HUES64 (cell line): ENCODE results near the gene KLHL33. TPM values are rescaled to one million over a fixed set of nuclear protein-coding genes. Genes with fewer than 3 reads are reported as not detected.

ENCODE experiments used
- H3K27ac ChIP-seq: 2 replicates; pipeline ENCODE4 v1.7.0; 2013; ENCODE audit warnings: low read depth, low read length, inconsistent platforms
- H3K27me3 ChIP-seq: 2 replicates; pipeline ENCODE4 v1.6.1; 2013; ENCODE audit warnings: mild to moderate bottlenecking, low read length; ENCODE audit not compliant: insufficient read depth
- H3K36me3 ChIP-seq: 2 replicates; pipeline ENCODE4 v1.6.1; 2013; ENCODE audit warnings: mild to moderate bottlenecking, low read length; ENCODE audit not compliant: insufficient read depth
- H3K4me1 ChIP-seq: 2 replicates; pipeline ENCODE4 v1.6.1; 2013; ENCODE audit warnings: mild to moderate bottlenecking, low read length, moderate library complexity; ENCODE audit not compliant: insufficient read depth
- H3K4me3 ChIP-seq: 2 replicates; pipeline ENCODE4 v1.5.1; 2013; ENCODE audit warnings: mild to moderate bottlenecking, low read length, moderate library complexity
- H3K9ac ChIP-seq: 2 replicates; pipeline ENCODE4 v1.6.1; 2013; ENCODE audit warnings: mild to moderate bottlenecking, low read depth, low read length
- H3K9me3 ChIP-seq: 2 replicates; pipeline ENCODE4 v1.6.1; 2013; ENCODE audit warnings: low read depth, low read length; ENCODE audit not compliant: insufficient read depth
- WGBS: fragments of 150-250, 120-280 bp; methylation state at CpG from one replicate; pipeline ENCODE4 v1.1.7; 2013; ENCODE audit warnings: missing lambda C conversion rate; 5-methylcytosine and 5-hydroxymethylcytosine counted together
- polyA plus RNA-seq, 2 experiments: library from polyadenylated mRNA; stranded (reverse); fragments of 50-300 nt; gene quantifications; one replicate each; pipeline ENCODE4 v1.2.3, GENCODE V29; 2013

The KLHL33 gene
- polyA plus RNA-seq (2013, experiment 1 of 2): not detected
- not detected for polyA plus RNA-seq (2013, experiment 2 of 2)

- no peaks in the 10 kb centered on the region for H3K9me3 ChIP-seq
- H3K27ac ChIP-seq: no peak within 1 kb of the TSS
- H3K4me1 ChIP-seq: no peaks in the 10 kb centered on the region; the same call in 1 of the 2 replicates
- WGBS: 94% methylated on average over 17 of the region's 17 CpGs
- no peaks in the 10 kb centered on the region for H3K36me3 ChIP-seq
- no peak within 1 kb of the TSS for H3K9ac ChIP-seq
- no peaks in the 10 kb centered on the region for H3K27me3 ChIP-seq
- no peak within 1 kb of the TSS for H3K4me3 ChIP-seq
These were observed at the start of gene KLHL33 for GRCh38 chr14:20435582-20436362. TSS of gene KLHL33 (minus strand) at chr14:20436166. CDS start at chr14:20435811, 355 bp downstream.

DNA sequence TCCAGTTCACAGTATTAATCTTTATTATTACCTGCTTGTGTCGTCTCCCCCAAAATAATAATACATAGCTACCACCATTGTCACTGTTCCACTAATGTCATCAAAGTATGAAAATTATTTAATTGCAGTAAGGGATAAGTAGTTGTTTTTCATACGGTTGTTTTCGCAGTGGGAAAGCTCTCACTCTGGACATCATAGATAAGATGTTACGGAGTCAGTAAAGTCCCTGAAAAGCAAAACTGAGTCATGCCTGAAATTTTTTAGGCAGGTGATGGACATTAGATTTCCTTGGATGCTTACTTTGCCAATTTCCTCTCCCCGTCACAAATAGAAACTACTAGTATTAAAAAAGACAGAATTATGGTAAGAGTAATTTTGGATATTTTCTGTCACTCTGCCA is 46.4 kb upstream of the KLHL33 start:
- Histone ChIP-seq H3K36me3 (peaks cover 17% of the 10 kb centered on the region), H3K27ac (no peak overlapping the region), H3K9me3 (no peaks in the 10 kb centered on the region), H3K27me3 (no peaks in the 10 kb centered on the region), H3K4me3 (no peak overlapping the region), H3K9ac (no peak overlapping the region), H3K4me1 (peaks cover 30% of the 10 kb centered on the region)
- 91% methylated on average over 4 of the region's 5 CpGs for WGBS

GRCh38 chr14:20478894-20479293 is 42.9 kb upstream of the KLHL33 start:
- Histone ChIP-seq H3K27me3 (no peaks in the 10 kb centered on the region), H3K36me3 (peaks cover 52% of the 10 kb centered on the region), H3K4me3 (no peak overlapping the region), H3K4me1 (peaks cover 20% of the 10 kb centered on the region), H3K9ac (no peak overlapping the region), H3K9me3 (no peaks in the 10 kb centered on the region), H3K27ac (no peak overlapping the region)
- 83% methylated on average over 1 of the region's 2 CpGs for WGBS

DNA sequence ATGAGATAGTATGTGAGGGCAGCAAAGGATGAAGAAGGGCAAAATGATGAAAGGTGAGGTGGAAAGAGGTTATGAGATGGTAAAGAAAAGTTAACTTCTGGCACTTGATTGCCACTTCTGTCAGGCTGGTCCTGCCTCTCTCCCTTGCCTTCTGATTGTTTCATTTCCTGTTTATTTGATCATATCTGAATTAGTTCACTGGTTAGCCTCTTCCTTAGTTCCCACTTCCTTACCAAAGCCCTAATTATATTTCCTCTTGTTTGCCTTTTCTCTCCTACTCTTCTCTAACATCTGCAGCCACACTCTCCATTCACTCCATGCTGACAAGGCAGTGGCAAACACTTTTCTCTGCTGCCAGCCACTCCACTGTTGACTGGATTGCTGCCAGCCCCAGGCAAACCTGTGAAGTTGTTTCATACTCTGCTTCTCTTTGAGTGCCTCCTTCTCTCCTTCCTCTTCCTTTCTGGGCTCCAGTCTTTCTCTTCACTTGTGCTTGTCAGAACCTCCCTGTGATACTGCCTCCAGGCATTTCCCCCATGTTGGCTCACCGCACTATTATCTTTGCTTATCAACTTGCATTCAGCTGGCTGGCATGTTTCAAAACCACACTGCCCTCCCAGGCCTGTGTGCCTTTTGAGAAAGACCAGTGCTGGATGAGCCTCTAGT is 41.4 kb upstream of the KLHL33 start:
- no peak overlapping the region for H3K9ac ChIP-seq
- H3K36me3 ChIP-seq: peaks cover 67% of the 10 kb centered on the region
- no peaks in the 10 kb centered on the region for H3K27me3 ChIP-seq
- no peak overlapping the region for H3K27ac ChIP-seq
- no peaks in the 10 kb centered on the region for H3K9me3 ChIP-seq
- H3K4me1 ChIP-seq: peaks cover 14% of the 10 kb centered on the region
- H3K4me3 ChIP-seq: no peak overlapping the region
- 80% methylated on average over 1 of the region's 1 CpG for WGBS

GRCh38 chr14:20476776-20477175 is 40.8 kb upstream of the KLHL33 start:
- 92% methylated on average over 5 of the region's 5 CpGs for WGBS
- peaks cover 8% of the 10 kb centered on the region for H3K4me1 ChIP-seq
- no peak overlapping the region for H3K4me3 ChIP-seq
- no peak overlapping the region for H3K27ac ChIP-seq
- H3K9ac ChIP-seq: no peak overlapping the region
- peaks cover 73% of the 10 kb centered on the region for H3K36me3 ChIP-seq
- H3K9me3 ChIP-seq: no peaks in the 10 kb centered on the region
- H3K27me3 ChIP-seq: no peaks in the 10 kb centered on the region

- Histone ChIP-seq H3K36me3 (peaks cover 62% of the 10 kb centered on the region), H3K4me3 (no peak overlapping the region), H3K4me1 (peaks cover 5% of the 10 kb centered on the region; the same call in 1 of the 2 replicates), H3K27me3 (no peaks in the 10 kb centered on the region), H3K9me3 (no peaks in the 10 kb centered on the region), H3K9ac (no peak overlapping the region), H3K27ac (no peak overlapping the region)
- WGBS: 93% methylated on average over 1 of the region's 2 CpGs
These were observed 36.7 kb upstream of the KLHL33 start for GRCh38 chr14:20472536-20473169.

GRCh38 chr14:20470603-20470901 is 34.6 kb upstream of the KLHL33 start:
- H3K4me1 ChIP-seq: peaks cover 5% of the 10 kb centered on the region; the same call in 1 of the 2 replicates
- peak overlapping the region; percentile 80 for H3K4me3 ChIP-seq
- H3K9ac ChIP-seq: peak overlapping the region; percentile 83; the same call in 1 of the 2 replicates
- H3K9me3 ChIP-seq: no peaks in the 10 kb centered on the region
- WGBS: 2% methylated on average over 2 of the region's 2 CpGs
- H3K27ac ChIP-seq: no peak overlapping the region
- no peaks in the 10 kb centered on the region for H3K27me3 ChIP-seq
- peaks cover 41% of the 10 kb centered on the region for H3K36me3 ChIP-seq

DNA sequence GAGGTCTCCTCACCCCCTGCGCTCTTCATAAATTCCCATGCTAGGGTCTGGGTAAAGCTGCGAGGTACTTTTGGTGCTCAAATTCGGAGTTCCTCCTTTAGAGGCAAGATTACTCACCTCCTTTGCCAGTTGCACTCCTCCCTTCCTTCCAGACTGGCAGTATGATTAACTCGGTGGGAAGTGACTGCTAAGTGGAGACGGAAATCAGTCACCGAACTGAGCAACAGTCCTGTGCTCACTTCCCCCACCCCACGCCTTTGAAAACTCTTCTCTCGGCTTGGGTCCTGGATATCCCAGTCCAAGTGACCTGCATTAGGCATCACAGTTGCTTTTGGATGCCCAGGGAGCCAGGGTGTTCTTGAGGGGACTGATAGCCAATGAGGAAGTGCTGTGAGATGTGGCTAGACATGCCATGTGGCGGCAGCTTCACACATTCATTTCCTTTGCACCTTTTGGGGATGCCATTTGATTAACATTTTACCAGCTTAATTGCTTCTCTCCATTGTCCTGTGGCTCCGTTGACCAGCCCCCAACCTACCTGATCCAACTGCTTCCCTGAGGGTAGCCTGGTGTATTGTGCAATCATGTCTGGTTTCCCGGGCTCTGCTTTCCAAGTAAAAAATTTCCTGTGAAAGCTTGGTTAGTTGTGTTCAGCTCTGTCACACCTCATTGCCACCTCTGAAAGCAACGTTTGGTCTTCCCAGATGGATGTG is 34.1 kb upstream of the KLHL33 start:
- Histone ChIP-seq H3K36me3 (peaks cover 36% of the 10 kb centered on the region), H3K27me3 (no peaks in the 10 kb centered on the region), H3K4me1 (peaks cover 5% of the 10 kb centered on the region; the same call in 1 of the 2 replicates), H3K9me3 (no peaks in the 10 kb centered on the region), H3K4me3 (peak overlapping the region; percentile 80), H3K27ac (no peak overlapping the region), H3K9ac (peak overlapping the region; percentile 83)
- WGBS: 1% methylated on average over 12 of the region's 12 CpGs

- H3K9ac ChIP-seq: peak within 1 kb of the TSS; percentile 83
- peaks cover 29% of the 10 kb centered on the region for H3K36me3 ChIP-seq
- peaks cover 5% of the 10 kb centered on the region; the same call in 1 of the 2 replicates for H3K4me1 ChIP-seq
- H3K4me3 ChIP-seq: peak within 1 kb of the TSS; percentile 80
- H3K9me3 ChIP-seq: no peaks in the 10 kb centered on the region
- WGBS: 2% methylated on average over 38 of the region's 40 CpGs
- H3K27ac ChIP-seq: no peak within 1 kb of the TSS; the same call in 1 of the 2 replicates
- H3K27me3 ChIP-seq: no peaks in the 10 kb centered on the region
These were observed 33.4 kb upstream of the KLHL33 start, which contains the start of gene PNP for GRCh38 chr14:20469242-20469889. TSS of gene PNP (plus strand) at chr14:20469406. CDS start at chr14:20469525, 119 bp downstream.

DNA sequence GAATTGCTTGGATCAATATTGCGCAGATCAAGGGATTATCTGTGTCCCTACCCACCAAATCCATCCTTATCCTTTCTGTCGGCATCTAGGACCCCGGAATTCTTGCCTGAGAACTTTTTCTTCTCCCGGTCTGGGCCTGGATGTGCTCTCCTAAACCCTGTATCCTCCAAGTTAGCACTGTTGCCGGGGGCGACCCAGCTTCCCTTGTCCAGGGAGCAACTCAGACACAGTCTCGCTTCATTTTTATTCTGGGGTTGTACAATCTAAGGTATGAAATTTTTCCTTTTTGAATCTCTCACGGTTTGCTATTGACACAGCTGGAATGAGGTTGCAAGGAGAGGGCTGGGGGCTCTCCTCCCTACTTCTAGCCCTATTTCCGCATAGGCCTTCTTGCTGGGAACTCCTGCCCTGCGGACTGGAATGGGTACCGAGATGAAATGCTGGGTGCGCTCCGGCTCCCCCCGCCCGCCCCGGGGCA is 32.8 kb upstream of the KLHL33 start:
- H3K9ac ChIP-seq: peak overlapping the region; percentile 83; the same call in 1 of the 2 replicates
- WGBS: 35% methylated on average over 16 of the region's 16 CpGs
- peaks cover 24% of the 10 kb centered on the region for H3K36me3 ChIP-seq
- peak overlapping the region; percentile 80 for H3K4me3 ChIP-seq
- H3K9me3 ChIP-seq: no peaks in the 10 kb centered on the region
- H3K27me3 ChIP-seq: no peaks in the 10 kb centered on the region
- H3K4me1 ChIP-seq: peaks cover 5% of the 10 kb centered on the region; the same call in 1 of the 2 replicates
- H3K27ac ChIP-seq: no peak overlapping the region
